ENCODE measurements around the gene ITSN2. TPM values are rescaled to one million over a fixed set of nuclear protein-coding genes. Genes with fewer than 3 reads are reported as not detected.

Gene ITSN2
- 10 to 100 TPM; 75.9 to 77.2 TPM for total RNA-seq

GRCh38 chr2:24360050-24360962 lies at the start of gene ITSN2:
ITSN2 (minus strand) TSS chr2:24360536; CDS start chr2:24328082, 32,454 bp downstream.

GRCh38 chr2:24174851-24175277 lies 185.5 kb downstream of the ITSN2 start, which contains the start of gene FAM228A:
FAM228A (plus strand) TSS chr2:24175053; CDS start chr2:24175481, 428 bp downstream.

Other genes with a start within 250 kb of the ITSN2 start
- not detected for gene PFN4, start 237.2 kb downstream of the ITSN2 start, total RNA-seq
- 10 to 100 TPM in 1 of 2 experiments, 1 to 10 TPM in 1; 8.8 to 10.1 TPM for gene FAM228B, start 237.1 kb downstream of the ITSN2 start, total RNA-seq
- under 1 TPM in 1 of 2 experiments, not detected in 1; 0.14 TPM for gene FAM228A, start 185.5 kb downstream of the ITSN2 start, total RNA-seq
- gene NCOA1, start 130.7 kb upstream of the ITSN2 start, total RNA-seq = 10 to 100 TPM; 15.2 to 16.0 TPM

Data from activated naive CD4-positive, alpha-beta T cell treated with anti-CD3 and anti-CD28 coated beads, Interleukin-2, amount 10 ng/mL, durations not matched to agents 5 hours and 36 hours (primary cell).